OCI-LY3 (cell line): ENCODE data around the gene UBE2B.

ENCODE experiments used
- CTCF ChIP-seq: fragments of 200-600, 300-600 bp; sonication (generic); IDR thresholded peaks from 2 replicates; pipeline ENCODE4 v1.5.1; 2014; ENCODE audit warnings: antibody characterized with exemption, low read length, low read depth
- EZH2phosphoT487 ChIP-seq: fragments of 200-600 bp; shearing (Covaris generic); IDR thresholded peaks from 2 replicates; pipeline ENCODE4 v1.6.1; 2018; ENCODE audit warnings: antibody characterized with exemption, mixed run types, low read depth

DNA sequence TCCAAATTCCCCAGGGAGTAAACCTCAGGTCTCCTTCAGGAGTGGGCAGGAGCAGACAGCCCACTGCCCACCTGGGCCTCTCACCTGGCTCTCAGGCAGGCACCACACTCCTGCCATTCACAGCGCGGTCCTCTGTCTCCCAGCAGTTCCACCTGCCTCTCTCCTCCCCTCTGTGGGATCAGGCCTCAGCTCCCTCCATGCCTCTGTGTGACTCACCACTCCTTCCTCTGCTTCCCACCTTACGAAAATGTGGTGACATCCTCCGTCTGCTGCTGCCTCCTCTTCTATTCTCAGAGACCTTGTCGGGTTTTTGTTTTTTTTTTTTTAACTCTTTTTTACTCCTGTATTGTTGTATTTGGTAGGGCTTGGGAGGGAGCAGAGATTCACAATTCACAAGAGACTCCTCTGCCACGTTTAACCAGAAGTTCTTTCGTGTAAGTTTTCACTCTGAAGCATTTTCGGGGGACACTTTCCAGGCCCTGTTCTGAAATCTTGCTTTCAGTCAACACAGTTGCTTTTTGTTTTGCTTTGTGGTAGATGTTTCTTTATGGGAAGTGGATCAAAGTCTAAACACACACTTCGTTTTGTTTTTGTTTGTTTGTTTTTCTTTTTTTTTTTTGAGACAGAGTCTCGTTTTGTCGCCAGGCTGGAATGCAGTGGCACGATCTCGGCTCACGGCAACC, 61.4 kb downstream of the UBE2B start:
- no peak for TF ChIP-seq CTCF
- no peak for TF ChIP-seq EZH2phosphoT487
